Measurements from ENCODE around the gene SFT2D3. TPM values are rescaled to one million over a fixed set of nuclear protein-coding genes. Genes with fewer than 3 reads are reported as not detected.

Gene SFT2D3
- total and polyA plus RNA-seq, 8 donors: 2.7 to 5.7 (median 3.7) TPM

DNA sequence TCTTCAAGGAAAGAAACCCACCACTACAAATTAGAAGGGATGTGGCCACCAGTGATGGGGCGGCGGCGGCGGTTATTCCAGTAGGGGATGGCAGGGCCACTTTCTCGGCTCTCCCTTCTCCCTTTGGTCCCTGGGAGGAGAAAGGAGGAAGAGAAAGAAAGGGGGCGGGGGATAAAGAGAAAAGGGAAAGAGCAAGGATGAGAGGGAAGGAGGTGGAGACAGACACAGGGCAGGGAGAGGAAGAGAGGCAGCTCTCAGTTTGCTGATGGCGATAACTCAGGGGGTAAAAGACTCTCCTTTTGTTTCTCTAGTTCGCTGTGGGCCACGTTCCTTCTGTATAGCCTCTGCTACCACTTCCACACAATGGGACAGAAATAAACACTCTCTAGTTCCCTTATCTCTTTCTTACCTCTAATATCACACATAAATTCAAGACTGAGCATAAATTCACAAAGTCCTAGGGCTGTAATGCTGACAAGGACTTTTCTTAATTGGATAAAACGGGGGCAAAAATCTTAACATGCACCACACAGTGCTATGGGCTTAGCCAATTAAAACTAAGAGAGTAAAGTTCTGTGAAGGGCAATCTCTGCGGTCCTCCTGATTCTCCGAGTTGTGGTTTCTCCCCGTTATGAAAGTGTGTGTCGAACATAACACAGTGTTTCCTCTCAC, 14.6 kb downstream of the SFT2D3 start:
- Histone ChIP-seq H3K36me3 (peaks cover 0 to 21% (median 7%) of the 10 kb centered on the region in 3 donors), H3K27me3 (no peaks in the 10 kb centered on the region), H3K4me1 (no peaks in the 10 kb centered on the region), H3K9me3 (no peaks in the 10 kb centered on the region), H3K27ac (no peak overlapping the region), H3K4me3 (no peak overlapping the region)
- no peak for ATAC-seq
- 96% methylated on average over 14 of the region's 14 CpGs for WGBS, 2 donors
- no peak for DNase-seq
- TF ChIP-seq, protein P1, sequence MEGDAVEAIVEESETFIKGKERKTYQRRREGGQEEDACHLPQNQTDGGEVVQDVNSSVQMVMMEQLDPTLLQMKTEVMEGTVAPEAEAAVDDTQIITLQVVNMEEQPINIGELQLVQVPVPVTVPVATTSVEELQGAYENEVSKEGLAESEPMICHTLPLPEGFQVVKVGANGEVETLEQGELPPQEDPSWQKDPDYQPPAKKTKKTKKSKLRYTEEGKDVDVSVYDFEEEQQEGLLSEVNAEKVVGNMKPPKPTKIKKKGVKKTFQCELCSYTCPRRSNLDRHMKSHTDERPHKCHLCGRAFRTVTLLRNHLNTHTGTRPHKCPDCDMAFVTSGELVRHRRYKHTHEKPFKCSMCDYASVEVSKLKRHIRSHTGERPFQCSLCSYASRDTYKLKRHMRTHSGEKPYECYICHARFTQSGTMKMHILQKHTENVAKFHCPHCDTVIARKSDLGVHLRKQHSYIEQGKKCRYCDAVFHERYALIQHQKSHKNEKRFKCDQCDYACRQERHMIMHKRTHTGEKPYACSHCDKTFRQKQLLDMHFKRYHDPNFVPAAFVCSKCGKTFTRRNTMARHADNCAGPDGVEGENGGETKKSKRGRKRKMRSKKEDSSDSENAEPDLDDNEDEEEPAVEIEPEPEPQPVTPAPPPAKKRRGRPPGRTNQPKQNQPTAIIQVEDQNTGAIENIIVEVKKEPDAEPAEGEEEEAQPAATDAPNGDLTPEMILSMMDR (IDR thresholded peaks at IDR 0.05): no peak
- intact Hi-C loops (cut with DNase I): no loop called here
- no peak for FAIRE-seq

DNA sequence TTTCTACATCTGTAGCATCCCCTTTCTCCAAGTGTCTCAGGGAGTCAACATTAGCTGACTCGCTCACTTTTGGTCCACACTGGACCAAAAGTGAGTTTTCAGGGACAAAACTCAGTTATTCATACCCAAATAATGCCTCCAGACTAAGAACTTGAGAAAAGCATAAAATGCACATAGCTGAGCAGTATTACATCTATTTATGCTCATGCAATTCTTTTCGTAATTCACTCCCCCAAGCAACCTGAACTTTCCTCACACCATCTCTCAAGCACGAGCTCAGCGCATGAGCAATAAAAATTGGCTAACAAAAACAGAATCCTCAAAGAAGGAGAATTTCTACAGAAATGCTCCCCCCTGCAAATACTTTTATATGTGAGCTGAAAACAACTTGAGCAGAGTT, 17.0 kb downstream of the SFT2D3 start:
- peaks cover 0 to 30% (median 16%) of the 10 kb centered on the region in 3 donors for H3K36me3 ChIP-seq
- FAIRE-seq: no peak

DNA sequence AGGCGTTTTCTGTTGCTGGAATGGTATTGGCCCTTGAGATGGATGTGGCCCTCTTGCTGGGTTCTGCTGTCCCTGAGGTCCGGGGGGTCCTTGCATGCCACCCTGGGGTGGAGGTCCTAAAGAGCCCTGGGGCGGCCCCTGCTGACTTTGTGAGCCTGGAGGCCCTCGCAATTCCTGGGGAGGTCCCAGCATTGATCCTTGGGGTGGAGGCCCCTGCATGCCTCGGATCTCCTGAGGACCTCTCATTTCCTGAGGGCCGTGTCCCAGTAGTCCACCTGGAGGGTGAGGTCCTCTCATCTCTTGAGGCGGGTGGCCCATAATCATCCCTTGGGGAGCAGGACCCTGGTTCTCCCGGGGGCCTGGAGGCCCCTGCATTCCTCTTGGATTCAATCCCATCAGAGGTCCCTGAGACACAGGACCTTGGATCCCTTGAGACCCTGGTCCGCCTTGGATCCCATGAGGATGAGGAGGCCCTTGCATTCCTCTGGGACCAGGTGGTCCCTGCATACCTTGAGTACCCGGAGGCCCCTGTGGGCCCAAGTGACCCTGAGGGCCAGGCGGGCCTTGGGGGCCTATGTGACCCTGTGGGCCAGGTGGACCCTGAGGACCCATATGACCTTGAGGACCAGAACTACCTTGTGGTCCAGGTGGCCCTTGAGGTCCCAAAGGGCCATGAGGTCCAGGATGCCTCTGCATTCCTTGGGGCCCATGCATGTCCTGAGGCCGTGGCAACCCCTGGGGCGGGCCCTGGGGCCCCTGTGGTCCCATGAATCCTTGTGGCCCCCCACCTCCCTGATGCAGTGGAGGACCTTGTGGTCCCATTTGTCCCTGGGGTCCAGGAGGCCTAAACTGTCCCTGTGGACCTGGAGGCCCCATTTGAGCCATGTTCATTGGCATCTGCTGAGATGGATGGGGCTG, 18.3 kb downstream of the SFT2D3 start:
- Histone ChIP-seq H3K36me3 (peaks cover 0 to 30% (median 16%) of the 10 kb centered on the region in 3 donors), H3K4me3 (no peak overlapping the region), H3K27me3 (no peaks in the 10 kb centered on the region), H3K9me3 (no peaks in the 10 kb centered on the region), H3K27ac (no peak overlapping the region), H3K4me1 (no peaks in the 10 kb centered on the region)
- WGBS, 2 donors: 97 to 99% methylated on average over 13 of the region's 13 CpGs
- no peak for ATAC-seq
- TF ChIP-seq, protein P1 (IDR thresholded peaks at IDR 0.05): no peak
- no peak for DNase-seq
- intact Hi-C loops (cut with DNase I): no loop called here
- FAIRE-seq: no peak

More for the DNA sequence above, 17.0 kb downstream of the SFT2D3 start:
- H3K4me1 ChIP-seq: no peaks in the 10 kb centered on the region
- 96 to 98% methylated on average over 4 of the region's 4 CpGs for WGBS, 2 donors
- ATAC-seq (no peak), DNase-seq (no peak)
- H3K27ac ChIP-seq: no peak overlapping the region
- intact Hi-C loops (cut with DNase I): no loop called here
- H3K9me3 ChIP-seq: no peaks in the 10 kb centered on the region
- no peak overlapping the region for H3K4me3 ChIP-seq
- no peaks in the 10 kb centered on the region for H3K27me3 ChIP-seq
- TF ChIP-seq, protein P1 (IDR thresholded peaks at IDR 0.05): no peak

DNA sequence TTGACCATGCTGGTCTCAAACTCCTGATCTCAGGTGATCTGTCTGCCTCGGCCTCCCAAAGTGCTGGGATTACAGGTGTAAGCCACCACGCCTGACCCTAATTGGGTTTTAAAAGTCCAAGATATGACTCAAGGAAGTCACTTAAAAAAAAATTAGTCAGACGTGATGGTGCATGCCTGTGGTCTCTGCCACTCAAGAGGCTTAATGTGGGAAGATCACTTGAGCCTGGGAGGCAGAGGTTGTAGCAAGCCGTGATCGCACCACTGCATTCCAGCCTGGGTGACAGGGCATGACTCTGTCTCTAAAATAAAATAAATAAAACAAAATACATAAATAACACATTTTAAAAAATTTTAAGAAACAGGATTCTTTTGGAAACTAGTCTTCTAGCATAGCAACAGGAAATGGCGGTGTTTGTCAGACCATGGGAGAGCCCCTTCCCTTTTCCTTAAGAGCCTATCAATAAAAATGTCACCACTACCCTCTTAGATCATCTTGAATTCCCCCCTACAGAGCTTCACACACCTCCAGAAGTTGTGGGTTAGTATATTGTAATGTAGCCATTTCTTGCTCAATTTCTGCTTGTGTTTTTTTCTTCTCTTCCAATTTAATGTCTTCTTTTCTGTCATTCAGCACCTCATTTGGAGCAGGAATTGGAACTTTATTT, 20.1 kb downstream of the SFT2D3 start:
- FAIRE-seq (no peak), ATAC-seq (no peak)
- TF ChIP-seq, protein P1 (IDR thresholded peaks at IDR 0.05): no peak

More for the DNA sequence above, 20.1 kb downstream of the SFT2D3 start:
- DNase-seq: no peak
- no peaks in the 10 kb centered on the region for H3K27me3 ChIP-seq
- intact Hi-C loops (cut with DNase I): no loop called here
- H3K27ac ChIP-seq: no peak overlapping the region
- no peaks in the 10 kb centered on the region for H3K4me1 ChIP-seq
- peaks cover 0 to 30% (median 16%) of the 10 kb centered on the region in 3 donors for H3K36me3 ChIP-seq
- no peak overlapping the region for H3K4me3 ChIP-seq
- no peaks in the 10 kb centered on the region for H3K9me3 ChIP-seq
- 90 to 93% methylated on average over 6 of the region's 6 CpGs for WGBS, 2 donors

All from pancreas (tissue), 10 donors.